Left kidney (tissue), 8 donors: Measurements from ENCODE around the gene SMNDC1. TPM values are rescaled to one million over a fixed set of nuclear protein-coding genes. Genes with fewer than 3 reads are reported as not detected.
A peak's percentile ranks its signal among the peaks of the same experiment; 100 is the strongest.

Experiments
- DNase-seq: peaks from one replicate; pipeline ENCODE4 v3.0.0-alpha.2; 2013
- long read RNA-seq, 8 donors: transcript quantifications; one replicate each; lab custom pipeline, GENCODE V29; 2026
- polyA plus RNA-seq: library from polyadenylated mRNA; unstranded; fragments of 120-200 nt; gene quantifications from one replicate; pipeline ENCODE4 v1.2.1, GENCODE V29; 2013; ENCODE audit not compliant: insufficient read length

The SMNDC1 gene
- polyA plus RNA-seq: 56.1 TPM
- long read RNA-seq, donor 1, full-length matches to known transcripts: 16 of 21 reads
- long read RNA-seq, donor 1, partial matches to known transcripts: 5 of 21 reads
- long read RNA-seq, donor 1, other reads (novel, unspliced or antisense): 0 of 21 reads
- long read RNA-seq, donor 2, full-length matches to known transcripts: 12 of 12 reads
- long read RNA-seq, donor 2, partial matches to known transcripts: 0 of 12 reads
- long read RNA-seq, donor 2, other reads (novel, unspliced or antisense): 0 of 12 reads
- long read RNA-seq, donor 3, full-length matches to known transcripts: 7 of 12 reads
- long read RNA-seq, donor 3, partial matches to known transcripts: 5 of 12 reads
- long read RNA-seq, donor 3, other reads (novel, unspliced or antisense): 0 of 12 reads
- long read RNA-seq, donor 4, full-length matches to known transcripts: 2 of 2 reads
- long read RNA-seq, donor 4, partial matches to known transcripts: 0 of 2 reads
- long read RNA-seq, donor 4, other reads (novel, unspliced or antisense): 0 of 2 reads
- long read RNA-seq, donor 5, full-length matches to known transcripts: 16 of 16 reads
- long read RNA-seq, donor 5, partial matches to known transcripts: 0 of 16 reads
- long read RNA-seq, donor 5, other reads (novel, unspliced or antisense): 0 of 16 reads
- long read RNA-seq, donor 6, full-length matches to known transcripts: 7 of 27 reads
- long read RNA-seq, donor 6, partial matches to known transcripts: 20 of 27 reads
- long read RNA-seq, donor 6, other reads (novel, unspliced or antisense): 0 of 27 reads
- long read RNA-seq, donor 7, full-length matches to known transcripts: 9 of 41 reads
- long read RNA-seq, donor 7, partial matches to known transcripts: 32 of 41 reads
- long read RNA-seq, donor 7, other reads (novel, unspliced or antisense): 0 of 41 reads
- long read RNA-seq, donor 8, full-length matches to known transcripts: 4 of 4 reads
- long read RNA-seq, donor 8, partial matches to known transcripts: 0 of 4 reads
- long read RNA-seq, donor 8, other reads (novel, unspliced or antisense): 0 of 4 reads

GRCh38 chr10:110304780-110305421 lies at the start of gene SMNDC1:
Gene SMNDC1, minus strand, starts transcription at chr10:110304920. Its CDS starts 1,333 bp downstream, at chr10:110303587.
- peak; percentile 99 for DNase-seq

GRCh38 chr10:110354322-110354766 lies 49.6 kb upstream of the SMNDC1 start:
- peak; percentile 82 for DNase-seq

GRCh38 chr10:110353244-110354119 lies 48.8 kb upstream of the SMNDC1 start:
- no peak for DNase-seq

GRCh38 chr10:110352930-110353243 lies 48.2 kb upstream of the SMNDC1 start:
- no peak for DNase-seq

- DNase-seq: no peak
Measured at GRCh38 chr10:110350812-110351211, 46.1 kb upstream of the SMNDC1 start.

GRCh38 chr10:110349831-110350230 lies 45.1 kb upstream of the SMNDC1 start:
- no peak for DNase-seq

GRCh38 chr10:110349386-110349785 lies 44.7 kb upstream of the SMNDC1 start:
- no peak for DNase-seq

GRCh38 chr10:110348336-110348735 lies 43.6 kb upstream of the SMNDC1 start:
- no peak for DNase-seq

GRCh38 chr10:110346914-110347313 lies 42.2 kb upstream of the SMNDC1 start:
- DNase-seq: no peak

GRCh38 chr10:110345286-110345685 lies 40.6 kb upstream of the SMNDC1 start:
- no peak for DNase-seq

GRCh38 chr10:110344622-110345021 lies 39.9 kb upstream of the SMNDC1 start:
- no peak for DNase-seq

GRCh38 chr10:110343947-110344346 lies 39.2 kb upstream of the SMNDC1 start:
- DNase-seq: no peak

- no peak for DNase-seq
Measured at GRCh38 chr10:110340816-110341215, 36.1 kb upstream of the SMNDC1 start.

- no peak for DNase-seq
Measured at GRCh38 chr10:110340122-110340521, 35.4 kb upstream of the SMNDC1 start.

- no peak for DNase-seq
Measured at GRCh38 chr10:110337906-110338305, 33.2 kb upstream of the SMNDC1 start.

- no peak for DNase-seq
Measured at GRCh38 chr10:110337401-110337800, 32.7 kb upstream of the SMNDC1 start.

- no peak for DNase-seq
Measured at GRCh38 chr10:110336111-110336721, 31.5 kb upstream of the SMNDC1 start.

GRCh38 chr10:110335314-110336064 lies 30.8 kb upstream of the SMNDC1 start:
- DNase-seq: no peak

- no peak for DNase-seq
Measured at GRCh38 chr10:110334061-110334656, 29.4 kb upstream of the SMNDC1 start.
